Measurements from ENCODE around the gene LARGE1. TPM values are rescaled to one million over a fixed set of nuclear protein-coding genes. Genes with fewer than 3 reads are reported as not detected.

The LARGE1 gene
- polyA plus RNA-seq, 1 experiment = 8.5 TPM

DNA sequence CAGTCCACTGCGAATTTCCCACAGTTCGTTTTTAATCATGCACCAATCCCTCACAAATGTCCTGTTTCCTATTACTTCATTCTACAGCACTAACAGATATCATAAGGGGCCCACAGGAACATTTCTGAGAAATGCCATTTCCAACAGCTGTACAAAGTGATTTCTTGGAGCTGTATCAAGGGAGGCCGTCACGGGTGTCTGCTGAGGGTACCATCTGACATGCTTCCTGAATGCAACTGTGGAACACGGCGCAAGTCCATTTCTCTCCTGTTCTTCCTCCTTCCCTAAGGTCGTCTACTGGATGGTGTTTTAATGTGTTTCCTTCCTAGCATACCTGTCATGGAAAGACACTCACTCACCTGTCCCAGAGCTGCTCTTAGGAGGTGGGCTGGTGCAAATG is 320.7 kb downstream of the LARGE1 start:
- Histone ChIP-seq H3K27me3 (ENCODE audit: control insufficient read depth, insufficient read depth, low read length) (no peaks in the 10 kb centered on the region), H3K4me3 (ENCODE audit: low read depth, low read length) (no peak overlapping the region), H3K36me3 (ENCODE audit: control insufficient read depth, insufficient read depth, low read length) (no peaks in the 10 kb centered on the region; the same call in 1 of the 2 replicates)
- TF ChIP-seq, protein P1, sequence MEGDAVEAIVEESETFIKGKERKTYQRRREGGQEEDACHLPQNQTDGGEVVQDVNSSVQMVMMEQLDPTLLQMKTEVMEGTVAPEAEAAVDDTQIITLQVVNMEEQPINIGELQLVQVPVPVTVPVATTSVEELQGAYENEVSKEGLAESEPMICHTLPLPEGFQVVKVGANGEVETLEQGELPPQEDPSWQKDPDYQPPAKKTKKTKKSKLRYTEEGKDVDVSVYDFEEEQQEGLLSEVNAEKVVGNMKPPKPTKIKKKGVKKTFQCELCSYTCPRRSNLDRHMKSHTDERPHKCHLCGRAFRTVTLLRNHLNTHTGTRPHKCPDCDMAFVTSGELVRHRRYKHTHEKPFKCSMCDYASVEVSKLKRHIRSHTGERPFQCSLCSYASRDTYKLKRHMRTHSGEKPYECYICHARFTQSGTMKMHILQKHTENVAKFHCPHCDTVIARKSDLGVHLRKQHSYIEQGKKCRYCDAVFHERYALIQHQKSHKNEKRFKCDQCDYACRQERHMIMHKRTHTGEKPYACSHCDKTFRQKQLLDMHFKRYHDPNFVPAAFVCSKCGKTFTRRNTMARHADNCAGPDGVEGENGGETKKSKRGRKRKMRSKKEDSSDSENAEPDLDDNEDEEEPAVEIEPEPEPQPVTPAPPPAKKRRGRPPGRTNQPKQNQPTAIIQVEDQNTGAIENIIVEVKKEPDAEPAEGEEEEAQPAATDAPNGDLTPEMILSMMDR (IDR thresholded peaks at IDR 0.05; ENCODE audit: insufficient read depth, low read depth, low read length) = no peak
- POLR2A ChIA-PET = no interaction called here
- CTCF ChIA-PET = interaction anchor here (1.1 kb wide), 1 partner anchor 21 kb away, joined by 3 read pairs; no protein-coding TSS in a partner anchor
- DNase-seq (ENCODE audit: low read depth) = no peak

DNA sequence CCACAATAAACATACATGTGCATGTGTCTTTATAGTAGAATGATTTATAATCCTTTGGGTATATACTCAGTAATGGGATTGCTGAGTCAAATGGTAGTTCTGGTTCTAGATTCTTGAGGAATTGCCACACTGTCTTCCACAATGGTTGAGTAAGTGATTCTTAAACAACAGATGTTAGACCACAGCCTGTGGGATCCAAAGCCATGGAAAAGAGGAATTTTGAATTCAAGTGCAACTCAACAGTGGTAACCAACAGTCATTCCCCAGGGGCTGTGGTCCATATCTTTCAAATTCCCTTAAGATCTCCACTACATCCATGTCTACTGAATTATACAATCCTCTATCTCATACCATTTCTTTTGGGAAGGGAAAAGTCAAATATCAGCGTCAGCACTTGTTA is 321.5 kb downstream of the LARGE1 start:
- no peaks in the 10 kb centered on the region for H3K27me3 ChIP-seq (ENCODE audit: control insufficient read depth, insufficient read depth, low read length)
- DNase-seq (ENCODE audit: low read depth) = no peak
- H3K36me3 ChIP-seq (ENCODE audit: control insufficient read depth, insufficient read depth, low read length) = no peaks in the 10 kb centered on the region; the same call in 1 of the 2 replicates
- TF ChIP-seq, protein P1 (IDR thresholded peaks at IDR 0.05; ENCODE audit: insufficient read depth, low read depth, low read length) = no peak
- POLR2A ChIA-PET = no interaction called here
- H3K4me3 ChIP-seq (ENCODE audit: low read depth, low read length) = no peak overlapping the region
- CTCF ChIA-PET = no interaction called here

DNA sequence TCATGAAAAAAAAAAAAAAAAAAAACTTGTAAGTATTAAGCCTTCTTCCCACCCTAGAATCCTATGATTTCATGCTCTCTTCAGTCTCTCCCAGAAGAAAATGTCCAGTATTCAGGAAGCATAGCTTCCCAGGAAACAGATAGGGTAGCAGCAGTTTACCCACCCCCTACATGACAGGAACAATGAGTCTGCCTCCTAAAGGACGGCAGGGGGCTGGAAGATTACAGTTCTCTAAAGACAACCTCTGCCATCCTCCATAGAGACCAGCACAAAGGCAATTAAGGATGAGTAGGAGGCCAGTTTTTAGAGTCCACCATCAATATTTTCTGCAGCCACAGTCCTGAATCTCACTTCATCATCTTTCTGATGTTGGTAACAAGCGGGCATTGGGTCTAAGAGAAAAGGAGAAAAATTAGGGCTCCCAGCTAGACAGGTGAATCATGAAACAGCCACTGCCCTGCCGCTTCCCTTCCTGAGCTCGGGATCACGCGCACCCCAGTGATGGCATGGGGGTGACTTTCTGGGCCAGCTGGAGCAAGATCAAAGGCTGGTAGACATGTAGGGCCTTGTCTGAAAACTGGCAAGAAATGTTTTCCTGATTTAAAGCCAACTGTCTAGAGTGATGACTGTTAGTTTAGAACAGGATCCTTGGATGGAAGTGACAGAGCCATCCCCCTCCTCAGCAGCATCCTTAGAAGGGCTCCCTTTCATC is 322.8 kb downstream of the LARGE1 start:
- DNase-seq (ENCODE audit: low read depth) = no peak
- ChIA-PET POLR2A (no interaction called here), CTCF (no interaction called here)
- Histone ChIP-seq H3K4me3 (ENCODE audit: low read depth, low read length) (no peak overlapping the region), H3K36me3 (ENCODE audit: control insufficient read depth, insufficient read depth, low read length) (no peaks in the 10 kb centered on the region; the same call in 1 of the 2 replicates), H3K27me3 (ENCODE audit: control insufficient read depth, insufficient read depth, low read length) (no peaks in the 10 kb centered on the region)
- TF ChIP-seq, protein P1 (IDR thresholded peaks at IDR 0.05; ENCODE audit: insufficient read depth, low read depth, low read length) = no peak

DNA sequence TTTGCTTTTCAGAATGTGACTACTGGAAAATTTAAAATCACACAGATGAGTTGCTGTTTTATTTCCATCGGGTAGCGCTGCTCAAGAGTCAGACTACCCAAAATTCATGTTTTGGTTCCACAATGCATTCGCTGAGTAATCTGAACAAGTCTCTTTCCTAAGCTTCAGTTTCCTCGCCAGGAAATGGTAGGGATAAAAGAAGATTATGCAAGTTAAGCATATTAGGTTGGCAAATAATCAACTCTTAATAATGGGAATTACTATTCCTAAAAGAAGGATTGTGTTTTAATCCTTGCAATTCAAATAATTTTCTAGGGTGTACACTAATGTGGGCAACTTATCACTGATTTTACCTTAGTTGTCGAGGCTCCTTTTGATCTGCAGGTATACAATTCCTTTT is 326.5 kb downstream of the LARGE1 start:
- DNase-seq (ENCODE audit: low read depth) = no peak
- no peak overlapping the region for H3K4me3 ChIP-seq (ENCODE audit: low read depth, low read length)
- TF ChIP-seq, protein P1 (IDR thresholded peaks at IDR 0.05; ENCODE audit: insufficient read depth, low read depth, low read length) = no peak
- no peaks in the 10 kb centered on the region; the same call in 1 of the 2 replicates for H3K36me3 ChIP-seq (ENCODE audit: control insufficient read depth, insufficient read depth, low read length)
- no peaks in the 10 kb centered on the region for H3K27me3 ChIP-seq (ENCODE audit: control insufficient read depth, insufficient read depth, low read length)
- ChIA-PET POLR2A (no interaction called here), CTCF (no interaction called here)

DNA sequence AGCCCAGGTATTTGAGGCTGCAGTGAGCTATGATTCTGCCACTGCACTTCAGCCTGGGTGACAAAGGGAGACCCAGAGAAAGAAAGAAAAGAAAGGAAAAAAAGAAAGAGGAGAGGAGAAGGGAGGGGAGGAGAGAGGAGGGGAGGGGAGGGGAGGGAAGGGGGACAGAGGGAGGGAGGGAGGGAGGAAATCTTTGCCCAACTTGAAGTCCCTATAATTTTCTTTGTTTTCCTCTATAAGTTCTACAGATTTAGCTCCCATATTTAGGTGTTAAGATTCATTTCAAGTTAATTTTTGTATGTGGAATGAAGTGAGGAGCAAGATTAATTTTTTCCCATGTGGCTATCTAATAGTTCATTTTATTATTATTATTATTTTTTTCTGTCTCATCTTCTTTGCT is 328.3 kb downstream of the LARGE1 start:
- CTCF ChIA-PET = interaction anchor here (1.2 to 1.4 kb wide), 2 partner anchors 12 to 13 kb away, joined by 3 to 5 read pairs; no protein-coding TSS in a partner anchor
- Histone ChIP-seq H3K36me3 (ENCODE audit: control insufficient read depth, insufficient read depth, low read length) (no peaks in the 10 kb centered on the region), H3K27me3 (ENCODE audit: control insufficient read depth, insufficient read depth, low read length) (no peaks in the 10 kb centered on the region), H3K4me3 (ENCODE audit: low read depth, low read length) (no peak overlapping the region)
- no peak for DNase-seq (ENCODE audit: low read depth)
- TF ChIP-seq, protein P1 (IDR thresholded peaks at IDR 0.05; ENCODE audit: insufficient read depth, low read depth, low read length) = no peak
- POLR2A ChIA-PET = no interaction called here

Measured in BJ (cell line).